ENCODE data around the gene COBLL1.
"Not testable (repeated sequence)": the region's sequence is repeated elsewhere in the genome, so short reads cannot be mapped to it uniquely, and the experiment has no call there.

Gene COBLL1

GRCh38 chr2:164841719-164842623 lies at the start of gene COBLL1:
COBLL1 (minus strand) TSS chr2:164841823; CDS start chr2:164841196, 627 bp downstream.
- peak; percentile 85 for DNase-seq

- DNase-seq = no peak
Observed at GRCh38 chr2:164890544-164890943, 48.9 kb upstream of the COBLL1 start.

- no peak for DNase-seq
Observed at GRCh38 chr2:164888592-164888991, 47.0 kb upstream of the COBLL1 start.

GRCh38 chr2:164887434-164888144 lies 46.0 kb upstream of the COBLL1 start:
- DNase-seq = no peak

GRCh38 chr2:164882276-164882675 lies 40.7 kb upstream of the COBLL1 start:
- DNase-seq = no peak

GRCh38 chr2:164881524-164881923 lies 39.9 kb upstream of the COBLL1 start:
- DNase-seq = no peak

GRCh38 chr2:164879901-164880535 lies 38.4 kb upstream of the COBLL1 start:
- DNase-seq = no peak

- no peak for DNase-seq
Observed at GRCh38 chr2:164877927-164878326, 36.3 kb upstream of the COBLL1 start.

- DNase-seq = no peak
Observed at GRCh38 chr2:164877169-164877568, 35.5 kb upstream of the COBLL1 start.

- DNase-seq = no peak
Observed at GRCh38 chr2:164875334-164876205, 33.9 kb upstream of the COBLL1 start.

- no peak for DNase-seq
Observed at GRCh38 chr2:164873210-164873908, 31.7 kb upstream of the COBLL1 start.

GRCh38 chr2:164871404-164871803 lies 29.8 kb upstream of the COBLL1 start:
- no peak for DNase-seq

- DNase-seq = no peak
Observed at GRCh38 chr2:164869420-164869772, 27.8 kb upstream of the COBLL1 start.

- DNase-seq = no peak
Observed at GRCh38 chr2:164868563-164869419, 27.2 kb upstream of the COBLL1 start.

- no peak for DNase-seq
Observed at GRCh38 chr2:164867779-164868397, 26.3 kb upstream of the COBLL1 start.

GRCh38 chr2:164866381-164866780 lies 24.8 kb upstream of the COBLL1 start:
- DNase-seq = not testable (repeated sequence)

- no peak for DNase-seq
Observed at GRCh38 chr2:164860694-164861042, 19.0 kb upstream of the COBLL1 start.

GRCh38 chr2:164859906-164860693 lies 18.5 kb upstream of the COBLL1 start:
- not testable (repeated sequence) for DNase-seq

- DNase-seq = no peak
Observed at GRCh38 chr2:164859251-164859818, 17.7 kb upstream of the COBLL1 start.

All from NCI-H146 (cell line).